ENCODE measurements around the gene ITCH. TPM values are rescaled to one million over a fixed set of nuclear protein-coding genes. Genes with fewer than 3 reads are reported as not detected.
A peak's percentile ranks its signal among the peaks of the same experiment; 100 is the strongest.

ITCH gene
- total RNA-seq, 2 donors from 2014 or later: 44.4 to 53.4 TPM

GRCh38 chr20:34535857-34536256 is 172.8 kb downstream of the ITCH start:
- Mint-ChIP-seq H3K27me3 (no peaks in the 10 kb centered on the region), H3K36me3 (ENCODE audit: low read depth) (peaks cover 8% of the 10 kb centered on the region), H3K27ac (no peak overlapping the region), H3K4me1 (peaks cover 16% of the 10 kb centered on the region), H3K4me3 (no peak overlapping the region)
- ATAC-seq: no peak
- DNase-seq: no peak
- H3K9me3 ChIP-seq (ENCODE audit: control insufficient read depth, low read length, poor library complexity, severe bottlenecking): no peaks in the 10 kb centered on the region

DNA sequence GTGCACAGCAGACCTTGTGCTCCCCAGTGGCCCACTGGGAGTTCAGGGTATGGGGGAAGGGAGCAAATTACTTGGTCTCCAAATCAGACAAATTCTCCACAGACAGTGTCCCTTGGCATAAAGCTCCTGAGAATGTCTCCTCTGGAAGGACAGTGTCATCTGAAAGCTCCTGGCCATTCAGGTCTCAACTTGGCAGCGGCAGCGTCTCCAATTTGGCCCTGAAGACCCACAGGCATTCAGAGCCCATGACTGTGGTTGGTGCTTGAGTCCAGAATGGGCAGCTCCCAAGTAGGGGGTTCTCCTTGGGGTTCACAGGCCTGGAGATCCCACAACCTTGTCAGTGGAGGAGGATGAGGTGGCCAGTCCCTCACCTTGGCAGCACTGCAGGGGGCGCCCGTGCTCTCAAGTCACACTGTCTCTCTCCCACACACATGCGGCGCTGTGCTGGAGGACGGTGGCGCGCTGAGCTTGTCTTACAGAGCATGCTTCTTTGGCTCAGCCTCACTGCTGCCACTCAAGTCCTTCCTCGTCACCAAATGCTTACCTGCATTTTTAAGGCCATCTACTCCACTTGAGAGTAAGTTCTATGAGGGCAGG is 173.8 kb downstream of the ITCH start:
- peaks cover 5% of the 10 kb centered on the region for H3K36me3 Mint-ChIP-seq (ENCODE audit: low read depth)
- ATAC-seq: peak; percentile 55
- no peaks in the 10 kb centered on the region for H3K27me3 Mint-ChIP-seq
- no peaks in the 10 kb centered on the region for H3K9me3 ChIP-seq (ENCODE audit: control insufficient read depth, low read length, poor library complexity, severe bottlenecking)
- no peak overlapping the region for H3K4me3 Mint-ChIP-seq
- peak; percentile 33 to 47 (median 34) for DNase-seq
- peaks cover 19% of the 10 kb centered on the region for H3K4me1 Mint-ChIP-seq
- no peak overlapping the region for H3K27ac Mint-ChIP-seq

GRCh38 chr20:34537651-34538050 is 174.6 kb downstream of the ITCH start:
- Mint-ChIP-seq H3K27ac (no peak overlapping the region), H3K36me3 (ENCODE audit: low read depth) (peaks cover 5% of the 10 kb centered on the region), H3K4me3 (no peak overlapping the region), H3K27me3 (no peaks in the 10 kb centered on the region), H3K4me1 (peaks cover 19% of the 10 kb centered on the region)
- DNase-seq (no peak), ATAC-seq (no peak)
- H3K9me3 ChIP-seq (ENCODE audit: control insufficient read depth, low read length, poor library complexity, severe bottlenecking): no peaks in the 10 kb centered on the region

DNA sequence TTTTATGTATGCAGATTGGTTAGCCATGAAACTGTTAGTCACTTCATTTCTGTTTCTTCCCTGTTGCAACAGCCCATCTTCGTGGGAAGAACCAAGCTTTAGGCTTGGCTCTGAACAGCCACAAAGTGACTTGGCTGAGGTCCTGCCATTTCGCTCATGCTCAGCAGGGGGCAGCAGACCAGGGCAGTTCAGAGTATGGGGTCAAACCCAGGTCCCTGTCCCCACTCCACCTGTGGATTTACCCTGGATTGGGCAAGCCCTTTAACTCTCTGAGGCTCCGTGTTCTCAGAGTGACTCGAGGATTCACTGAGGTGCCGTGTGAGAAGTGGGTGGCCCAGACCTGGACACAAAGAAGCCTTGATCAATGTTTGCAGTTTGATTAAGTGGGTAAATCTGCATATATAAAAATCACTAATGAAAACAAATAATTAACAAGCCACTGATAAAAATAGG is 175.6 kb downstream of the ITCH start:
- DNase-seq: peak in 2 of 3 donors; percentile 30 to 45
- H3K27me3 Mint-ChIP-seq: no peaks in the 10 kb centered on the region
- H3K27ac Mint-ChIP-seq: peak overlapping the region; percentile 65
- H3K36me3 Mint-ChIP-seq (ENCODE audit: low read depth): peaks cover 5% of the 10 kb centered on the region
- ATAC-seq: peak; percentile 36
- H3K4me3 Mint-ChIP-seq: no peak overlapping the region
- no peaks in the 10 kb centered on the region for H3K9me3 ChIP-seq (ENCODE audit: control insufficient read depth, low read length, poor library complexity, severe bottlenecking)
- peaks cover 22% of the 10 kb centered on the region for H3K4me1 Mint-ChIP-seq

GRCh38 chr20:34539756-34540155 is 176.7 kb downstream of the ITCH start:
- no peaks in the 10 kb centered on the region for H3K27me3 Mint-ChIP-seq
- no peak overlapping the region for H3K4me3 Mint-ChIP-seq
- peaks cover 5% of the 10 kb centered on the region for H3K36me3 Mint-ChIP-seq (ENCODE audit: low read depth)
- H3K27ac Mint-ChIP-seq: peak overlapping the region; percentile 95
- no peaks in the 10 kb centered on the region for H3K9me3 ChIP-seq (ENCODE audit: control insufficient read depth, low read length, poor library complexity, severe bottlenecking)
- DNase-seq: no peak
- H3K4me1 Mint-ChIP-seq: peaks cover 30% of the 10 kb centered on the region
- no peak for ATAC-seq

GRCh38 chr20:34540596-34541263 is 177.7 kb downstream of the ITCH start:
- peaks cover 5% of the 10 kb centered on the region for H3K36me3 Mint-ChIP-seq (ENCODE audit: low read depth)
- H3K27ac Mint-ChIP-seq: peak overlapping the region; percentile 95
- peaks cover 28% of the 10 kb centered on the region for H3K4me1 Mint-ChIP-seq
- H3K27me3 Mint-ChIP-seq: no peaks in the 10 kb centered on the region
- ATAC-seq: no peak
- H3K9me3 ChIP-seq (ENCODE audit: control insufficient read depth, low read length, poor library complexity, severe bottlenecking): no peaks in the 10 kb centered on the region
- peak overlapping the region; percentile 41 for H3K4me3 Mint-ChIP-seq
- DNase-seq: no peak

DNA sequence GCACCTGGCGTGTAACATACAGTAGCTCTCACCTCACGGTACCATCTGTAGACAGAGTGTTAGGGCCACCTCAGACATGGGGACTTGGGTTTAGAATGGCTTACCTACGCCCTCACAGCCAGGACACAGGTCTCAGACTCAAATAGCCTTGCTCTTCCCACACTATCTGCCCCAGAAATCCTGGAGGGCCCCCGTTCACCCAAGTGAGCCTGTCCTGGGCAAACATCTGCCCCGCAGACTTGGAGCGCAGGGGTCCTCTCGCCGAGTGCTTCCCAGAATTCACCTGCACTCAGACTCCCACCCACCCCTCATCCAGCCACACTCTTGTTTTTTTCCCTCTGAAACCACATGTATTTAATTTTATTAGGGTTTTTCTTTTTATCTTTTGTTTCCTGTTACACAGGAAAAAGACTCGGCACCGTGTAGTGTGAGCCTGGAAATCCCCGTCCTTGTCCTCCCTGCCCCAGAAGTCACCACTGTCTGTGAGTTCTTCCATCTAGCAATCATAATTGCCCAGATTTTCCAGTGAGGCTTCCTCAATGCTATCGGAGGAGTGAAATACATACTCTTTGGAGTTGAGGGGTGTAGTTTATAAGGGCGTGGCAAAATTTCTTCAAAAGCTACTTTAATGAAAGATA is 178.3 kb downstream of the ITCH start:
- Mint-ChIP-seq H3K4me3 (peak overlapping the region; percentile 52), H3K27me3 (no peaks in the 10 kb centered on the region), H3K4me1 (peaks cover 28% of the 10 kb centered on the region), H3K27ac (peak overlapping the region; percentile 95), H3K36me3 (ENCODE audit: low read depth) (peaks cover 5% of the 10 kb centered on the region)
- DNase-seq: peak in 2 of 3 donors; percentile 18 to 36
- ATAC-seq: peak; percentile 87
- H3K9me3 ChIP-seq (ENCODE audit: control insufficient read depth, low read length, poor library complexity, severe bottlenecking): no peaks in the 10 kb centered on the region

GRCh38 chr20:34541917-34542316 is 178.8 kb downstream of the ITCH start:
- Mint-ChIP-seq H3K27me3 (no peaks in the 10 kb centered on the region), H3K4me3 (no peak overlapping the region), H3K36me3 (ENCODE audit: low read depth) (peaks cover 5% of the 10 kb centered on the region), H3K4me1 (peaks cover 31% of the 10 kb centered on the region), H3K27ac (peak overlapping the region; percentile 95)
- no peak for DNase-seq
- no peaks in the 10 kb centered on the region for H3K9me3 ChIP-seq (ENCODE audit: control insufficient read depth, low read length, poor library complexity, severe bottlenecking)
- ATAC-seq: no peak

- Mint-ChIP-seq H3K27me3 (no peaks in the 10 kb centered on the region), H3K4me3 (no peak overlapping the region), H3K27ac (peak overlapping the region; percentile 95), H3K36me3 (ENCODE audit: low read depth) (peaks cover 5% of the 10 kb centered on the region), H3K4me1 (peaks cover 33% of the 10 kb centered on the region)
- H3K9me3 ChIP-seq (ENCODE audit: control insufficient read depth, low read length, poor library complexity, severe bottlenecking): no peaks in the 10 kb centered on the region
- ATAC-seq (no peak), DNase-seq (no peak)
These were observed 179.4 kb downstream of the ITCH start for GRCh38 chr20:34542439-34542838.

DNA sequence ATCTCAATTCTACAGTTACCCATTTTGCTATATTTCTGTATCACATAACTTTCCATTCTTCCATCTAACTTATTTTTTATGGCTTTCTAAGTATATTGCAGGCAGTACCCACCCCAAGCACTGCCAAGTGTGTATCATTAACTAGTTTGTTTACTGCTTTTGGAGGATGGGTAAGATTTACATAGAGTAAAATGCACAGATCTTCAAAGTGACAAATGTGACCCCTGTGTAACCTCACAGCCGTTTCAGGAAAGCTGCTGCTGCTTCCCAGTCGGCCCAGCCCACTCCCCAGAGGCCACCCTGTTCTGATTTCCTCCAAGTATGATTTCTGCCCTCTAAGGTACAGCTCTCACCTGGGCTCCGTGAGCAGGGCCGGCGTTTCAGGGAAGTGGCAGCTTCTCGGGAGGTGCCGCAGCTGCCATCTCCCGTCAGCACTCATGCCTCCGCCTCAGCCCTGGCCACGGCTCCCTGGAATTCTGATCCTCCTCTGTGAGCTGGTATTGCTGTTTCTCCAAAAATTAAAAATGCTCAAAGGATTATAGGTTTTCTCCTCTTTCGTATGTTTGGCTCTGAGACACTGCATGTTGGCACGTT is 180.5 kb downstream of the ITCH start:
- no peaks in the 10 kb centered on the region for H3K9me3 ChIP-seq (ENCODE audit: control insufficient read depth, low read length, poor library complexity, severe bottlenecking)
- ATAC-seq (no peak), DNase-seq (no peak)
- Mint-ChIP-seq H3K36me3 (ENCODE audit: low read depth) (peaks cover 5% of the 10 kb centered on the region), H3K27ac (peak overlapping the region; percentile 95), H3K4me1 (peaks cover 33% of the 10 kb centered on the region), H3K4me3 (peak overlapping the region; percentile 31), H3K27me3 (no peaks in the 10 kb centered on the region)

DNA sequence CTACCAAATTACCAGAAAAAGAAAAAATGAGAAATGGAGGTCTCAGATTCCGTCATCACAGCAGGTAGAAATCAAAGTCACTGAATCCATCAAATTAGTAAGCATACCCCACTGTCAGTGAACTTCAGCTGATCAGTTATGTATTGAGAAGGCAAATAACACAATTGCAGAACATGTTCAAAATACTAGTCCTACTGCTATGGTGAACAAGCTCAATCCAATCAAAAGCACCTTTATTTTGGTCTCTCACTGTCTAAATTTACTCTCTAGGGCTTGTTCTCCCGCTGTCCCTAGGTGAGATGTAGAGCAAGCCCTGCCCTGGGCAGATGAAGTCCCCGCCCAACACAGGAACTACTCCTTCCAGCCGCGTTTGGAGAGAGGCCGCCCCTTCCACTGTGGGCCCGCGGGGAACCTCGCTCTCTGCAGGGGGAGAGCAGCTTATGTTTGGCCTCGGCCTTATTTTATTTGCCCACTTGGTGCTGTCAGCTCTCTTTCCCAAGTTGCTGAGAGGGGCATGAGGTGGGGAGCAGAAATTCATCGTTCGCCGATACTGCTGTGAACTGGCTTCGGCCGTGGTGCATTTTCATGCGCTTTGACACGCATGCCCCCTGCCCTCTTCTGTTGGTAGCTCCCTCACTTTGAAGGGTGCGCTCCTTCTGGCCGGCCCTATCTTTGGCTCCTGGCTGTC is 181.2 kb downstream of the ITCH start:
- DNase-seq: no peak
- H3K9me3 ChIP-seq (ENCODE audit: control insufficient read depth, low read length, poor library complexity, severe bottlenecking): no peaks in the 10 kb centered on the region

GRCh38 chr20:34546751-34547181 is 183.7 kb downstream of the ITCH start:
- Mint-ChIP-seq H3K4me1 (peaks cover 17% of the 10 kb centered on the region), H3K36me3 (ENCODE audit: low read depth) (no peaks in the 10 kb centered on the region), H3K27me3 (no peaks in the 10 kb centered on the region), H3K4me3 (no peak overlapping the region), H3K27ac (peak overlapping the region; percentile 27)
- no peak for ATAC-seq
- H3K9me3 ChIP-seq (ENCODE audit: control insufficient read depth, low read length, poor library complexity, severe bottlenecking): no peaks in the 10 kb centered on the region
- DNase-seq: no peak

More for the DNA sequence above, 181.2 kb downstream of the ITCH start:
- Mint-ChIP-seq H3K27ac (peak overlapping the region; percentile 95), H3K4me1 (peaks cover 33% of the 10 kb centered on the region), H3K27me3 (no peaks in the 10 kb centered on the region), H3K4me3 (peak overlapping the region; percentile 56), H3K36me3 (ENCODE audit: low read depth) (peaks cover 5% of the 10 kb centered on the region)
- peak; percentile 60 for ATAC-seq

Data from T-helper 17 cell (primary cell).